CD4-positive, alpha-beta T cell treated with Interleukin-6 for 4 hours (primary cell): ENCODE data around the gene SMARCB1.

ENCODE experiments used
- DNase-seq: peaks from one replicate; pipeline ENCODE4 v3.0.0-alpha.2; 2020; ENCODE audit warnings: mixed read lengths

SMARCB1 gene

GRCh38 chr22:23833017-23833751, 46.4 kb downstream of the SMARCB1 start:
- no peak for DNase-seq

DNA sequence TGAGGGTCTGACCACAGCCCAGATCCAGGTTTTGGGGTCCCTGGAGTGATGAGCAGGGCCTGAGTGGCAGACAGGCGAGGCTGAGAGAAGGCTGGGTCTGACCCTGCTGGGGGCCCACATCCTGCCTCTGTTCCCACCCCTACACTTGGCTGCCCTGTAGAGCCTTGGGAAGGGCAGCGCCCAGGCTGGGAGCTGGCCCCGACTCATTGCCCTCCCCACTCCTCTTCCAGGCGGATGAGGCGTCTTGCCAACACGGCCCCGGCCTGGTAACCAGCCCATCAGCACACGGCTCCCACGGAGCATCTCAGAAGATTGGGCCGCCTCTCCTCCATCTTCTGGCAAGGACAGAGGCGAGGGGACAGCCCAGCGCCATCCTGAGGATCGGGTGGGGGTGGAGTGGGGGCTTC, 47.1 kb downstream of the SMARCB1 start:
- DNase-seq: no peak

GRCh38 chr22:23834406-23834792, 47.6 kb downstream of the SMARCB1 start:
- DNase-seq: no peak

GRCh38 chr22:23834793-23835483, 48.2 kb downstream of the SMARCB1 start:
- DNase-seq: no peak

DNA sequence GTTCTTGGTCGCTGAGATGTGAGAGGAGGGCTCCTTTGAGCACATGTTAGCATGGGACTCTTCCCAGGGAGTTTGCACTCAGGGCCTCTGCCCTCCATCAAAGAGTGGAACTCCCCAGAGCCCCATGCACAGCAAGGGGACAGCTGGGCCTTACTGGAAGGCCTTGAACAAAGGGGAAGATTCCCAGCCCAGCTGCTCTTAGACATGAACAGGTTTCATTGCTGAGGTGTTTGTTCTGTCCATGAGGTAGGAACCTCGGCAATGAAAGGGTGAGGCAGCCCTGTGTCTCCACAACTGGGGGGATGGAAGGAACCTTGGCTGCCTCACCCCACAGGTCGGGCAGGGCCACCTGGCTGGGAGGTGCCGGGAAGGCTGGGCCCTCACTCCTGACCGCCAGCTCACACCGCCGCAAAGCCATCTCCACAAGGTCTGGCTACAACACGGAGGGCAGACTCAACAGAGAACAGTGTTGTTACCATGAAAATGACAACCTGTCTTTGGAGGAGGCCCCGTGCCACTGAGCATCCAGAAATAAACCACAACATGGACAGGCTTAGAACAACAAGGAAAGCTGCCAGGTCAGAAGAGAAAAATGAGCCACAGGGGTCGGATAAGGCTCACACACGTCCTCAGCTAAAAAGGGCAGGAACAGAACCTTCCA, 48.8 kb downstream of the SMARCB1 start:
- no peak for DNase-seq

DNA sequence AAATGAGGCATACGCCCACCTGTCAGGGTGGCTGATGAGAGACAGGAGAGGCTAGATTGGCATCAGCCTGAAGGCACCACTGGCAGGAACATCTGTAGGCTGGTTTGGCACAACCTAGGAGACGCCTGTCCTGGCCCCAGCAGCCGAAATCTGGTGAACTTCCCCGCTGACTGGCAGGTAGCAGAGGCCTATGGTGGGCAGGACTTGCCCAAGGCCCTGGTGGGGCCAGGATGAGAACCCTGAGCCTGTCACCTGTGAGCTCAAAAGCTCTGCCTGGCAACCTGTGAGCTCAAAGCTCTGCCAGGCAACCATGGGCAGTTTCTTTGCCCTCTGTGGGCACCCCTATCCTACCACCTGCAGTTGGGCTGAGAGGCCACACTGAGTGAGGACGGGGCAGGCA, 49.5 kb downstream of the SMARCB1 start:
- DNase-seq: no peak

- no peak for DNase-seq
Observed at GRCh38 chr22:23836692-23837495, 50.1 kb downstream of the SMARCB1 start.

GRCh38 chr22:23837496-23837859, 50.7 kb downstream of the SMARCB1 start:
- DNase-seq: no peak

DNA sequence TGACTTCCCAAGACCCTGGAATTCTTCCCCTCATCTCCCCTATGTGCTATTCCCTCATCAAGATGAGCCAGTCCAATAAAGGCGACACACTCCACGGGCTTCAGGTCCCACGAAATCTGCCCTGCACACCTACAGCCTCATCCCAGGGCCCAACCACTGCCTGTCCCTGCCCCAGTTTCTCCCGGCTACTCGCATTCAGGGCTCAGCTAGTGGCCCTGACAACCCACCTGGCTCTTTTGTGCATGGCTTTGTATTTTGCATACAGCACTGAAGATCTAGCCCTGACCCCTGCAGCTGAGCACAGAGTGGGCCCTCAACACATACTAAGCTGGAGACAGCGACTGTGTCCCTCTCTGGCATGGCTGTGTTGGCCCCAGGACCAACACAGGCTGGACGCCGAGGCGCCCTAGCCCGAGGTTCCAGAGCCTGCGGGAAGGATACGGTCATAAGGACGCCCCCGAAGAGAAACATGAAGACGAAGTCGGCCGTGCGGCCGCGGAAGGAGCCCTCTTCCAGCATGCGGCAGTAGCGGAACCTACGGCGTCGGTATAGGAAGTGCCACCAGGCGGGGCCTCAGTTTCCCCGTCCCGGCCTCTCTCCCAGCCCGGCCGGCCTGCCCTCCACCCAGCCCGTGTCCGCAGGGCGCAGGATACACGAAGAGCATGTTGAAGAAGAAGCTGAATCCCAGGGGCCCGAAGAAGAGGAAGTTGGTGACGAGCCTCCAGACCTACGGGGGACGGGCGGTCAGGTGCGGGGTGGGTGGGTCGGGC, 51.3 kb downstream of the SMARCB1 start:
- DNase-seq: no peak

DNA sequence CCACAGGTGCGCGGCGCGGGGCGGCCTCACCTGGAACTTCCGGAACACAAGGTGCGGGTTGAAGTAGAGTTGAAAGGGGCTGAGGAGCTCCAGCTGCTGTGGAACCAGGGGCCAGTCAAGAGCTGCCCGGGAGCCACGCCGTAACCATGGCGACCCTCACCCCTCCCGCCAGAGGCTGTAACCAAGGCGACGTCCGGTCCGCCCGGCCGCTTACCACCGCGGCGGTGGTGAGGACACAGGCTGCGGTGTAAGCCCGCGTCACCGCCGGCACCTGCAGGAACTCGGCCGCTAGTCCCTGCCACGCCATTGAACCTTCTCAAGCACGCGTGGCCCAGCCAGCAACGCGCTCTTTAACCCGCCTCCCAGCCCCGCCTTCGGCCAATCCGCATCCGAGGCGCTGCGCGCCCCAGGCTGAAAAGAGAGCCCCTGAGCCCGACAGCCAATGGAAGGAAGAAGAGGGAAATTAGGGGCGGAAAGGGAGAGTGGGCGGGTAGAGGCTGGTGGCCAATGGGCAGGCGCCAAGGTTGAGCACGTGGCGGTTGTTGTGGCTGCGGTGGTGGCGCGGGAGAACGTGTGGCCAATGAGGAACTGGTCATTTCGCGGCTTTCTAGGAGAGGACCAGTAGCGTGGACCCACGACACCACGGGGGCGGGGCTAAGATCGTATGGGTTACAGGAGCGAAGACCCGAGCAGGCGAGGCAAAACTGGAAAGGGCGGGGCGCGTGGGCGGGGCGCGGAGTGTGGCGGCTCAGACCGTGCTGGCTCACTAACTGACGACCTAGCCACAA, 52.1 kb downstream of the SMARCB1 start, which contains the start of gene DERL3:
TSS of gene DERL3 (minus strand) at position 326 of the 788 bp plus-strand sequence. CDS start at position 307, 19 bp downstream.
- DNase-seq: peak; percentile 99

DNA sequence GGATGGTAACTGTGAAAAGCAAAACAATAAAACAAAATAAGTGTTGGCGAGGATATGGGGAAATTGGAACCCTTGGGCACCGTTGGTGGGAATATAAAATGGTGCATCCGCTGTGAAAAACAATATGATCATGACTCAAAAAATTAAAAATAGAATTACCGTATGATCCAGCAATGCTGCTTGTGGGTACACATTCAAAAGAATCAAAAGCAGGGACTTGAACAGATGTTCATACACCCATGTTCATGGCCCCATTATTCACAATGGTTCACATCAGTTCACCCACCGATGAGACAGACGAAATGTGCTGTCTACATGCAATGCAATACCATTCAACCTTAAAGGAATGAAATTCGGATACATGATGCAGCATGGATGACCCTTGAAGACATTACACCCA, 53.3 kb downstream of the SMARCB1 start:
- DNase-seq: no peak

GRCh38 chr22:23841292-23841691, 54.5 kb downstream of the SMARCB1 start:
- DNase-seq: no peak

GRCh38 chr22:23841736-23842445, 55.1 kb downstream of the SMARCB1 start:
- DNase-seq: no peak

GRCh38 chr22:23842599-23842998, 55.8 kb downstream of the SMARCB1 start:
- DNase-seq: no peak

DNA sequence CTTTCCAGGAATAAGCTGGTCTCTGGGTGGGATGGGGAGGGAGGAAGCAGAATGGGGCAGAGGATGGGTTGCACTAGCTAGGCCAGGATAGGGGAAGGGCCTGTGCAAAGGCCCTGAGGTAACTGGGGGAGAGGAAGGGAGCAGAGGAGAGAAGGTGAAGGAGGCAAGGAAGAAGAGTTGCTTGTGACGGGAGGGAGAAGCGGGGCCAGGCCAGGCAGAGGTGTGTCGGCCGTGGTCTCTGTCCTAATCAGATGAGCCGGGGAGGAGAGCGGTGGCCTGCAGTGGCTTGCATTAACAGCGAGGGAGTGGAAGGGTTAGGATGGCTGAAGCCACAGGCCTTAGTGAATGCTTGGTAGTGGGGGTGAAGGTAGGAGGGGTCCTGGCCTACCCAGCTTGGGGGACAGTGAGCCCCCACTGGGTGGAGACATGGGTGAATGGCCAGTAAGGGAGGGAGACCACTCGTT, 58.0 kb downstream of the SMARCB1 start:
- DNase-seq: no peak

- DNase-seq: no peak
Observed at GRCh38 chr22:23845265-23846080, 58.7 kb downstream of the SMARCB1 start.

DNA sequence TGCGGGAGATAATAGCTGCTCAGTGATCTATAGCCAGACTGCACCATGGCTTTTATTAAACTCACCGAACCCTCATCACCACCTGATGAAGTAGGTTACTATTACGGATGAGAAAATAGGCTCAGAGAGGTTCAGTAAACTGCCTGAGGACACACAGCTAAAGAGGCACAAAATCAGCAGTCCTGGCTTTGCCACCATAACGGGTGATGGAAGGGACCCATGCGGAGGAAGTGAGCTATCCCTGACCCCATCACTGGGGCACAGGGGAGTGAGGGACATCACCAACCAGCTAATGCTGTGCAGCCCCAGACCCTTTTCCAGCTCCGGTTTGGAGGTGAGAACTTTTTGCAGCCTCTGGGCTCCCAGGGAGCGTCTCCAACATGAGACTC, 59.3 kb downstream of the SMARCB1 start:
- DNase-seq: no peak

DNA sequence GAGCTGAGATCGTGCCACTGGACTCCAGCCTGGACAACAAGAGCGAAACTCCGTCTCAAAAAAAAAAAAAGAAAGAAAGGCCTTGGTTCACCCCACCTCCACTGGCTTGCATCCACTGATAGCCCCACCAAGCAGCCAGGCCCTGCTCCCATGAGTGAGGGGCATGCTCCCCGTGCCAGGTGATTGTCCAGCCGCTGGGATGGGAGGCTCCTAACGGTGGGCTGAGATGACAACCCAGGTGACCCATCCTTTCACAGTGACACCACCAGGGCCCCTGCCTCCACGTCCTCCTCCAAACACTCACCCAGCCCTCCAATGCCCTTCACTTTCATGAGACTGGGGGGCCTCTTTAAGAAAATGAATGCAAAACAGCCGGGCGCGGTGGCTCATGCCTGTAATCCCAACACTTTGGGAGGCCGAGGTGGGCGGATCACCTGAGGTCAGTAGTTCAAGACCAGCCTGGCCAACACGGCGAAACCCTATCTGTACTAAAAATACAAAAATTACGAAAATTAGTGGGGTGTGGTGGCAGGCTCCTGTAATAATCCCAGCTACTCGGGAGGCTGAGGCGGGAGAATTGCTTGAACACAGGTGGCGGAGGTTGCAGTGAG, 60.6 kb downstream of the SMARCB1 start:
- no peak for DNase-seq
